ENCODE data around the gene SH3BP1. TPM values are rescaled to one million over a fixed set of nuclear protein-coding genes. Genes with fewer than 3 reads are reported as not detected.
A peak's percentile ranks its signal among the peaks of the same experiment; 100 is the strongest.

Gene SH3BP1
- total and polyA plus RNA-seq, 2 experiments from 2014 or later, result 9.5 to 46.7 TPM

- DNase-seq (ENCODE audit: low spot score) (no peak), ATAC-seq (no peak)
- H3K27ac Mint-ChIP-seq, result no peak overlapping the region
- Histone ChIP-seq H3K79me2 (replicated peaks; ENCODE audit: insufficient read depth) (peaks cover 51% of the 10 kb centered on the region), H3K4me3 (peak overlapping the region; percentile 78), H3K27me3 (ENCODE audit: insufficient read depth) (no peaks in the 10 kb centered on the region), H3K36me3 (ENCODE audit: insufficient read depth) (no peaks in the 10 kb centered on the region), H3F3A (replicated peaks; ENCODE audit: low read depth) (peaks cover 12% of the 10 kb centered on the region; the same call in 1 of the 2 replicates), H3K4me2 (peak overlapping the region; percentile 94), H3K9me2 (ENCODE audit: insufficient read depth) (no peaks in the 10 kb centered on the region), H4K20me1 (replicated peaks; ENCODE audit: insufficient read depth) (peaks cover 30% of the 10 kb centered on the region), H2AFZ (no peak overlapping the region), H3K27ac (ENCODE audit: low read depth) (no peak overlapping the region), H3K4me1 (ENCODE audit: insufficient read depth) (peaks cover 5% of the 10 kb centered on the region; the same call in 1 of the 2 replicates)
- H3K36me3 Mint-ChIP-seq (ENCODE audit: low read depth), result peaks cover 8% of the 10 kb centered on the region
- peaks cover 25% of the 10 kb centered on the region for H3K4me1 Mint-ChIP-seq
- H3K9me3 Mint-ChIP-seq, result no peaks in the 10 kb centered on the region; the same call in 2 of the 3 replicates
- peaks cover 11% of the 10 kb centered on the region for H3K27me3 Mint-ChIP-seq (ENCODE audit: insufficient read depth, low read depth, poor library complexity)
- TF ChIP-seq ZNF331 (CRISPR knock-in tag; IDR thresholded peaks at IDR 0.05; ENCODE audit: low read depth), result no peak
- peak overlapping the region; percentile 89 for H3K4me3 Mint-ChIP-seq
Observed at GRCh38 chr22:37659066-37659896, 19.8 kb downstream of the SH3BP1 start.

GRCh38 chr22:37659897-37660708 is 20.6 kb downstream of the SH3BP1 start:
- H3K4me3 Mint-ChIP-seq, result peak overlapping the region; percentile 89
- H4K20me1 ChIP-seq (replicated peaks; ENCODE audit: insufficient read depth), result peaks cover 30% of the 10 kb centered on the region
- no peaks in the 10 kb centered on the region for H3K27me3 ChIP-seq (ENCODE audit: insufficient read depth)
- H2AFZ ChIP-seq, result no peak overlapping the region
- peaks cover 59% of the 10 kb centered on the region for H3K79me2 ChIP-seq (replicated peaks; ENCODE audit: insufficient read depth)
- TF ChIP-seq POLR2AphosphoS5 (IDR thresholded peaks at IDR 0.05; ENCODE audit: low read depth) (no peak), JUNB (IDR thresholded peaks at IDR 0.05; ENCODE audit: unreplicated experiment) (no peak), STAT1 (IDR thresholded peaks at IDR 0.05; ENCODE audit: unreplicated experiment) (no peak), EZH2 (IDR thresholded peaks at IDR 0.05; ENCODE audit: low read depth, unreplicated experiment) (no peak)
- ATAC-seq (no peak), DNase-seq (ENCODE audit: low spot score) (no peak)
- no peak overlapping the region for H3K27ac Mint-ChIP-seq
- H3K9me3 Mint-ChIP-seq, result no peaks in the 10 kb centered on the region; the same call in 2 of the 3 replicates
- peaks cover 25% of the 10 kb centered on the region for H3K4me1 Mint-ChIP-seq
- H3K27me3 Mint-ChIP-seq (ENCODE audit: insufficient read depth, low read depth, poor library complexity), result peaks cover 11% of the 10 kb centered on the region
- no peaks in the 10 kb centered on the region for H3K9me2 ChIP-seq (ENCODE audit: insufficient read depth)
- peaks cover 5% of the 10 kb centered on the region; the same call in 1 of the 2 replicates for H3K4me1 ChIP-seq (ENCODE audit: insufficient read depth)
- peaks cover 8% of the 10 kb centered on the region for H3K36me3 Mint-ChIP-seq (ENCODE audit: low read depth)
- no peak overlapping the region for H3K27ac ChIP-seq (ENCODE audit: low read depth)
- H3K4me3 ChIP-seq, result peak overlapping the region; percentile 78
- H3K4me2 ChIP-seq, result peak overlapping the region; percentile 94
- H3F3A ChIP-seq (replicated peaks; ENCODE audit: low read depth), result peaks cover 15% of the 10 kb centered on the region; the same call in 1 of the 2 replicates
- H3K36me3 ChIP-seq (ENCODE audit: insufficient read depth), result no peaks in the 10 kb centered on the region

GRCh38 chr22:37660709-37661045 is 21.2 kb downstream of the SH3BP1 start:
- Histone ChIP-seq H3K27ac (ENCODE audit: low read depth) (no peak overlapping the region), H3K4me1 (ENCODE audit: insufficient read depth) (peaks cover 5% of the 10 kb centered on the region; the same call in 1 of the 2 replicates), H3K4me3 (no peak overlapping the region), H4K20me1 (replicated peaks; ENCODE audit: insufficient read depth) (peaks cover 30% of the 10 kb centered on the region), H3K27me3 (ENCODE audit: insufficient read depth) (no peaks in the 10 kb centered on the region), H3F3A (replicated peaks; ENCODE audit: low read depth) (peaks cover 15% of the 10 kb centered on the region; the same call in 1 of the 2 replicates), H3K79me2 (replicated peaks; ENCODE audit: insufficient read depth) (peaks cover 59% of the 10 kb centered on the region), H3K4me2 (no peak overlapping the region), H3K36me3 (ENCODE audit: insufficient read depth) (no peaks in the 10 kb centered on the region), H2AFZ (no peak overlapping the region), H3K9me2 (ENCODE audit: insufficient read depth) (no peaks in the 10 kb centered on the region)
- Mint-ChIP-seq H3K27me3 (ENCODE audit: insufficient read depth, low read depth, poor library complexity) (peaks cover 11% of the 10 kb centered on the region), H3K4me3 (peak overlapping the region; percentile 89), H3K4me1 (peaks cover 25% of the 10 kb centered on the region), H3K9me3 (no peaks in the 10 kb centered on the region; the same call in 2 of the 3 replicates), H3K27ac (no peak overlapping the region), H3K36me3 (ENCODE audit: low read depth) (peaks cover 8% of the 10 kb centered on the region)
- ATAC-seq (no peak), DNase-seq (ENCODE audit: low spot score) (no peak)
- TF ChIP-seq NANOG (IDR thresholded peaks at IDR 0.05; ENCODE audit: borderline replicate concordance) (no peak), ZNF331 (CRISPR knock-in tag; IDR thresholded peaks at IDR 0.05; ENCODE audit: low read depth) (no peak), JUNB (IDR thresholded peaks at IDR 0.05; ENCODE audit: unreplicated experiment) (no peak), POLR2AphosphoS5 (IDR thresholded peaks at IDR 0.05; ENCODE audit: low read depth) (no peak), EZH2 (IDR thresholded peaks at IDR 0.05; ENCODE audit: low read depth, unreplicated experiment) (no peak), ETS1 (IDR thresholded peaks at IDR 0.05) (no peak), STAT1 (IDR thresholded peaks at IDR 0.05; ENCODE audit: unreplicated experiment) (no peak), REST (IDR thresholded peaks at IDR 0.05; ENCODE audit: unreplicated experiment) (no peak), ZNF114 (CRISPR knock-in tag; IDR thresholded peaks at IDR 0.05) (no peak), CREB1 (CRISPR knock-in tag; IDR thresholded peaks at IDR 0.05; ENCODE audit: low read depth) (no peak)

Data from GM23338 (cell line).